OCI-LY3 (cell line): ENCODE results near the gene KRT36.

ENCODE experiments used
- H2AFZ ChIP-seq: fragments of 200-600, 300-600 bp; shearing (Covaris generic); 2 replicates; pipeline ENCODE4 v1.6.0; 2014; ENCODE audit warnings: antibody characterized with exemption, low read depth, low read length
- H3K27ac ChIP-seq: fragments of 200-600, 300-600 bp; sonication (generic); 2 replicates; pipeline ENCODE4 v1.5.1; 2014; ENCODE audit warnings: mild to moderate bottlenecking, low read length, moderate library complexity, mixed read lengths
- H3K27me3 ChIP-seq: fragments of 200-600, 300-600 bp; sonication (generic); 2 replicates; pipeline ENCODE4 v1.6.1; 2014; ENCODE audit warnings: low read depth, low read length, mixed read lengths
- H3K36me3 ChIP-seq: fragments of 200-600, 300-600 bp; sonication (generic); replicated peaks from 2 replicates; pipeline ENCODE3; 2014; ENCODE audit warnings: low read depth, low read length, mixed read lengths
- H3K4me1 ChIP-seq: fragments of 300-600, 200-600 bp; sonication (generic); 2 replicates; pipeline ENCODE4 v1.6.1; 2014; ENCODE audit warnings: low read length, mixed read lengths
- H3K4me2 ChIP-seq: fragments of 200-600, 300-600 bp; sonication (generic); 2 replicates; pipeline ENCODE4 v1.6.1; 2014; ENCODE audit warnings: low read length, mixed read lengths
- H3K4me3 ChIP-seq: fragments of 300-600, 200-600 bp; sonication (generic); 2 replicates; pipeline ENCODE4 v1.5.1; 2014; ENCODE audit warnings: antibody characterized with exemption, mild to moderate bottlenecking, low read length, moderate library complexity
- H3K79me2 ChIP-seq: fragments of 300-600, 200-600 bp; shearing (Covaris generic); 2 replicates; pipeline ENCODE4 v1.6.1; 2014; ENCODE audit warnings: mild to moderate bottlenecking, low read length, mixed read lengths
- H3K9ac ChIP-seq: fragments of 300-600, 200-600 bp; shearing (Covaris generic); 2 replicates; pipeline ENCODE4 v1.6.0; 2014; ENCODE audit warnings: mild to moderate bottlenecking, low read length, moderate library complexity
- H3K9me3 ChIP-seq: fragments of 200-600, 300-600 bp; shearing (Covaris generic); 2 replicates; pipeline ENCODE4 v1.6.1; 2014; ENCODE audit warnings: low read length, mixed read lengths; ENCODE audit not compliant: insufficient read depth
- H4K20me1 ChIP-seq: fragments of 200-600, 300-600 bp; sonication (generic); 2 replicates; pipeline ENCODE4 v1.6.1; 2016; ENCODE audit warnings: low read length, mixed read lengths; ENCODE audit not compliant: insufficient read depth
- EZH2phosphoT487 ChIP-seq: fragments of 200-600 bp; shearing (Covaris generic); IDR thresholded peaks from 2 replicates; pipeline ENCODE4 v1.6.1; 2018; ENCODE audit warnings: antibody characterized with exemption, mixed run types, low read depth
- TF ChIP-seq, protein P1 (sequence below): fragments of 200-600, 300-600 bp; sonication (generic); IDR thresholded peaks from 2 replicates; pipeline ENCODE4 v1.5.1; 2014; ENCODE audit warnings: antibody characterized with exemption, low read length, low read depth

KRT36 gene

DNA sequence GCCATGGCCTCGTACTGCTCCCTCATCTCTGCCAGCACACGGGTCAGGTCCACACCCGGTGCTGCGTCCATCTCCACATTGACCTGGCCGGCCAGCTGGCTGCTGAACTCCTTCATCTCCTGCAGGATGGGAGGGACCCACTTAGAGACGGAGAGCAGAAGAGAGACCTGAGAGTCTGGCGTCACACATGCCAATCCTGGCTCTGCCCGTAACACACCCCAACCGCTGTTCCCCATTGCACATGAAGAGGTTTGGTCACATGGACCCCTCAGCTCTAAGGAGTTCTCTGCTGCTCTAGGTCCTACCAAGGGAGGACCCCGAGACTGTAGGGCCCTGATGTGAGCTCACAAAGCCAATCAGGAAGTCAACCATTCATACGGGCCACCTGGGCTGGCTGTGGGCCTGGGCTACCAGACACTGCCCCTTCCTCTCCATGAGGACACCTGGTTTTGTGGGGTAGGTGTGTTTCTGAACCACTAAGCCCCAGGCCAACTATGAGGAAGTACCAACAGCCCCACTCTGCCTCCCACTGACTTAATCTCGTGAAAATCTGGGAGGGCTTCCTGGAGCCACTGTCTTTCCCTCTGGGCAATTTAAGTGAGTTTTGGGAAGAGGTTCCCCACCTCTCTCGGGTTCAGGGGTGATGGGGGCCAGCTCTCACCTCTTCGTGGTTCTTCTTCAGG is 26.6 kb upstream of the KRT36 start:
- no peaks in the 10 kb centered on the region for H3K4me1 ChIP-seq
- H4K20me1 ChIP-seq: no peaks in the 10 kb centered on the region
- no peak overlapping the region for H3K9ac ChIP-seq
- H3K9me3 ChIP-seq: no peaks in the 10 kb centered on the region
- no peak overlapping the region for H3K27ac ChIP-seq
- no peak overlapping the region for H3K4me2 ChIP-seq
- H3K27me3 ChIP-seq: peaks cover 9% of the 10 kb centered on the region
- H3K79me2 ChIP-seq: no peaks in the 10 kb centered on the region
- H3K4me3 ChIP-seq: no peak overlapping the region
- TF ChIP-seq, protein P1, sequence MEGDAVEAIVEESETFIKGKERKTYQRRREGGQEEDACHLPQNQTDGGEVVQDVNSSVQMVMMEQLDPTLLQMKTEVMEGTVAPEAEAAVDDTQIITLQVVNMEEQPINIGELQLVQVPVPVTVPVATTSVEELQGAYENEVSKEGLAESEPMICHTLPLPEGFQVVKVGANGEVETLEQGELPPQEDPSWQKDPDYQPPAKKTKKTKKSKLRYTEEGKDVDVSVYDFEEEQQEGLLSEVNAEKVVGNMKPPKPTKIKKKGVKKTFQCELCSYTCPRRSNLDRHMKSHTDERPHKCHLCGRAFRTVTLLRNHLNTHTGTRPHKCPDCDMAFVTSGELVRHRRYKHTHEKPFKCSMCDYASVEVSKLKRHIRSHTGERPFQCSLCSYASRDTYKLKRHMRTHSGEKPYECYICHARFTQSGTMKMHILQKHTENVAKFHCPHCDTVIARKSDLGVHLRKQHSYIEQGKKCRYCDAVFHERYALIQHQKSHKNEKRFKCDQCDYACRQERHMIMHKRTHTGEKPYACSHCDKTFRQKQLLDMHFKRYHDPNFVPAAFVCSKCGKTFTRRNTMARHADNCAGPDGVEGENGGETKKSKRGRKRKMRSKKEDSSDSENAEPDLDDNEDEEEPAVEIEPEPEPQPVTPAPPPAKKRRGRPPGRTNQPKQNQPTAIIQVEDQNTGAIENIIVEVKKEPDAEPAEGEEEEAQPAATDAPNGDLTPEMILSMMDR: no peak
- TF ChIP-seq EZH2phosphoT487: no peak
- no peak overlapping the region for H2AFZ ChIP-seq
- no peaks in the 10 kb centered on the region for H3K36me3 ChIP-seq

- no peak for TF ChIP-seq EZH2phosphoT487
- TF ChIP-seq, protein P1: no peak
- no peak overlapping the region for H2AFZ ChIP-seq
- no peak overlapping the region for H3K27ac ChIP-seq
- H3K4me1 ChIP-seq: no peaks in the 10 kb centered on the region
- no peaks in the 10 kb centered on the region for H3K36me3 ChIP-seq
- H3K27me3 ChIP-seq: peaks cover 9% of the 10 kb centered on the region; the same call in 1 of the 2 replicates
- H3K9ac ChIP-seq: no peak overlapping the region
- H4K20me1 ChIP-seq: no peaks in the 10 kb centered on the region
- no peaks in the 10 kb centered on the region for H3K9me3 ChIP-seq
- H3K4me2 ChIP-seq: no peak overlapping the region
- H3K4me3 ChIP-seq: no peak overlapping the region
- no peaks in the 10 kb centered on the region for H3K79me2 ChIP-seq
Measured at GRCh38 chr17:41513168-41513547, 23.4 kb upstream of the KRT36 start.

DNA sequence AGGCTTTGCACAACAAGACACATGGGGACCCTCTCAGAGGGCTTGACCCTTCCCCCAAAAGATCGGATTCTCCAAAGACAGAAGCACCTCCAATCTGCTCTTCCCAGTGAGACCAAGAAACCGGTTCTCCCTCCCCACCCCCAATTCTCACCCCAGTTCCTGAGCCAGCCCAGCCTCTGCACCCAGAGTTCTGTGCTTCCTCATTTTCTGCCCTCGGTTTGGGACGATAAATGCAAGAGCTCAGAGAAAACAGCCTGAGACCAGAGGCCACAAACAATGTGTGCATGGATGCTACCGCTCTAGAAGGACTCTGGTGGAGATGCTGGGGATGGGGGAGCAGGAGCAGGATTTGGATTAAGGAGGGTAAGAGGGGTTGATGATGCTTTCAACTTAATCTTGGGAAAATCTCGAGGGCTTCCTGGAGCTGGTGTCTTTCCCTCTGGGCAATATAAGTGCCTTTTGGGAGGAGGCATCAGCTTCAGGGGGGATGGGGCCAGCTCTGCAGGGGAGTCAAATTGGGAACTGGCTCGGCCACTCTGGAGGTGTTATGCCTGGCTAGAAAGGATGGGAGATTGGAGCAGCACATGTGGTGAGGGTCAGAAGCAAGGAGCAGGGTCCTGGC is 22.9 kb upstream of the KRT36 start:
- no peak overlapping the region for H3K4me3 ChIP-seq
- no peak overlapping the region for H3K27ac ChIP-seq
- H3K27me3 ChIP-seq: peaks cover 9% of the 10 kb centered on the region; the same call in 1 of the 2 replicates
- H3K36me3 ChIP-seq: no peaks in the 10 kb centered on the region
- no peak for TF ChIP-seq EZH2phosphoT487
- TF ChIP-seq, protein P1: no peak
- no peaks in the 10 kb centered on the region for H3K79me2 ChIP-seq
- no peak overlapping the region for H3K9ac ChIP-seq
- no peaks in the 10 kb centered on the region for H3K4me1 ChIP-seq
- no peaks in the 10 kb centered on the region for H4K20me1 ChIP-seq
- H3K9me3 ChIP-seq: no peaks in the 10 kb centered on the region
- no peak overlapping the region for H2AFZ ChIP-seq
- no peak overlapping the region for H3K4me2 ChIP-seq

DNA sequence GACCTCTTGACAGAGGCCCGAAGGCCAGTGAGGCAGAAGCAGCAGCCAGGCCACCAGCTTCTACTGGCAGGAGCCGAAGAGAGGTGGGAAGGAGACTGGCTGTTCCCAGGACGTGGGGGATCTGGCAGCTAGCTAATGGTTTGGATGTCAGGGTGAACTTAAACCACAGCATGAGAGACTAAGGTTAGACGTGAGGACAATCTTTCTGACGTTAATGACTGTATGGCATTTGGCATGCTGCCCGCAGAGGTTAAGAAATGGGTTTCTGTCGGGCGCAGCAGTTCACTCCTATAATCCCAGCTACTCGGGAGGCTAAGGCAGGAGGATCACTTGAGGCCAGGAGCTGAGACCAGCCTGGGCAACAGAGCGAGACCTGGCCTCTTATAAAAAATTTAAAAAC is 22.0 kb upstream of the KRT36 start:
- H4K20me1 ChIP-seq: no peaks in the 10 kb centered on the region
- H3K79me2 ChIP-seq: no peaks in the 10 kb centered on the region
- no peaks in the 10 kb centered on the region for H3K36me3 ChIP-seq
- H3K4me2 ChIP-seq: no peak overlapping the region
- peaks cover 9% of the 10 kb centered on the region; the same call in 1 of the 2 replicates for H3K27me3 ChIP-seq
- TF ChIP-seq, protein P1: no peak
- no peak overlapping the region for H2AFZ ChIP-seq
- H3K9ac ChIP-seq: no peak overlapping the region
- no peaks in the 10 kb centered on the region for H3K9me3 ChIP-seq
- no peaks in the 10 kb centered on the region for H3K4me1 ChIP-seq
- H3K27ac ChIP-seq: no peak overlapping the region
- H3K4me3 ChIP-seq: no peak overlapping the region
